ENCODE results near the gene CCER1.

DNA sequence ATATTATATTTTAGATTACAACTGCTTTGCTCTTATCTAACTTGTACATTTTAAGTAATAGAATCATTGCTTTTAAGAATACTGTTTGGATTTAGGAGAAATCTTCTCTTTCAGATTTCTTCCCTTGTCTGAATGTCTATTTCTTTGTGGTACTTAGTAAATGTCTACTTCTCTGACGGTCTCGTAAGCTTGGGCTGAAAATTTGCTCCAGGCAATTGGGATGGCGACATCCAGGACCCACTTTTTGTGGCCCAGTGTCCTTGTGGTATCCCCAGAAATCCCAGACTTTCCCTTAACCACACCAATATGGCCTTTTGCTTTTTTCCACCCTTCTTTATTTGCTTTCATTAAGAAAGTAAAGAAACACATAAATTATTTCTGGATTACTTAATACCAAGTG is 24.0 kb upstream of the CCER1 start:
- TF ChIP-seq, protein P1, sequence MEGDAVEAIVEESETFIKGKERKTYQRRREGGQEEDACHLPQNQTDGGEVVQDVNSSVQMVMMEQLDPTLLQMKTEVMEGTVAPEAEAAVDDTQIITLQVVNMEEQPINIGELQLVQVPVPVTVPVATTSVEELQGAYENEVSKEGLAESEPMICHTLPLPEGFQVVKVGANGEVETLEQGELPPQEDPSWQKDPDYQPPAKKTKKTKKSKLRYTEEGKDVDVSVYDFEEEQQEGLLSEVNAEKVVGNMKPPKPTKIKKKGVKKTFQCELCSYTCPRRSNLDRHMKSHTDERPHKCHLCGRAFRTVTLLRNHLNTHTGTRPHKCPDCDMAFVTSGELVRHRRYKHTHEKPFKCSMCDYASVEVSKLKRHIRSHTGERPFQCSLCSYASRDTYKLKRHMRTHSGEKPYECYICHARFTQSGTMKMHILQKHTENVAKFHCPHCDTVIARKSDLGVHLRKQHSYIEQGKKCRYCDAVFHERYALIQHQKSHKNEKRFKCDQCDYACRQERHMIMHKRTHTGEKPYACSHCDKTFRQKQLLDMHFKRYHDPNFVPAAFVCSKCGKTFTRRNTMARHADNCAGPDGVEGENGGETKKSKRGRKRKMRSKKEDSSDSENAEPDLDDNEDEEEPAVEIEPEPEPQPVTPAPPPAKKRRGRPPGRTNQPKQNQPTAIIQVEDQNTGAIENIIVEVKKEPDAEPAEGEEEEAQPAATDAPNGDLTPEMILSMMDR (IDR thresholded peaks at IDR 0.05) = no peak
- no peak for TF ChIP-seq POLR2A (IDR thresholded peaks at IDR 0.05)

Data from adrenal gland (tissue), 5 donors.